ENCODE measurements around the gene NT5C2. TPM values are rescaled to one million over a fixed set of nuclear protein-coding genes. Genes with fewer than 3 reads are reported as not detected.

NT5C2 gene
- total and polyA plus RNA-seq, 2 of the 8 experiments (the other 6 are each of a cell fraction or from before 2014, with no cell fraction given) = 35.2 to 106 TPM

- TF ChIP-seq CHD7 (IDR thresholded peaks at IDR 0.05; ENCODE audit: insufficient replicate concordance, low read length) (no peak), SIX5 (IDR thresholded peaks at IDR 0.05; ENCODE audit: low read depth, low read length) (no peak), EP300 (IDR thresholded peaks at IDR 0.05; ENCODE audit: borderline replicate concordance in 1 of 2, low read depth in 2 of 2, low read length in 2 of 2) (no peak), RFX5 (IDR thresholded peaks at IDR 0.05; ENCODE audit: borderline replicate concordance, low read depth, low read length) (no peak), USF2 (IDR thresholded peaks at IDR 0.05; ENCODE audit: low read length) (no peak), CBX8 (IDR thresholded peaks at IDR 0.05; ENCODE audit: borderline replicate concordance, low read depth, low read length) (no peak), E2F6 (IDR thresholded peaks at IDR 0.05) (no peak), POLR2A (IDR thresholded peaks at IDR 0.05; ENCODE audit: control extremely low read depth in 1 of 2, low read depth in 2 of 2, low read length in 2 of 2) (no peak), EZH2 (IDR thresholded peaks at IDR 0.05; ENCODE audit: low read depth, low read length, severe bottlenecking) (no peak), RXRA (IDR thresholded peaks at IDR 0.05; ENCODE audit: insufficient read depth, low read depth, low read length) (no peak)
These were observed 26.5 kb downstream of the NT5C2 start (continued) for GRCh38 chr10:103166523-103166922.
